HepG2 (cell line): ENCODE results near the gene CACNA1F. TPM values are rescaled to one million over a fixed set of nuclear protein-coding genes. Genes with fewer than 3 reads are reported as not detected.

ENCODE experiments used
- ATF1 ChIP-seq: IDR thresholded peaks from 2 replicates; pipeline ENCODE4 v1.6.1; 2016; ENCODE audit warnings: mild to moderate bottlenecking, control low read depth
- ATF4 ChIP-seq, 2 experiments: fragments of 450-650 bp in 1 of 2; sonication (generic) in 1 of 2; formaldehyde crosslinking; IDR thresholded peaks; 2 replicates each; pipeline versions ENCODE4 v1.5.0 to v1.8.0; 2020 to 2022; ENCODE audit warnings: mild to moderate bottlenecking in 1 of 2, missing genetic modification reagents in 1 of 2
- CEBPZ ChIP-seq: IDR thresholded peaks from 2 replicates; pipeline ENCODE4 v1.6.1; 2012; ENCODE audit warnings: low read length, improper control_type of control experiment
- CREM ChIP-seq, 2 experiments: sonication (generic) in 1 of 2; formaldehyde crosslinking in 1 of 2; IDR thresholded peaks; 2 replicates each; pipeline versions ENCODE4 v1.4.0 to v1.6.1; 2016 to 2020; ENCODE audit warnings: antibody characterized with exemption in 1 of 2, mild to moderate bottlenecking in 1 of 2, missing genetic modification reagents in 1 of 2
- EHMT2 ChIP-seq: fragments of 200-600 bp; sonication (generic); IDR thresholded peaks from 2 replicates; pipeline ENCODE4 v1.7.0; 2017; ENCODE audit warnings: antibody characterized with exemption, low read depth, low read length, borderline replicate concordance
- FOXP1 ChIP-seq, 2 experiments: fragments of 450-650 bp in 1 of 2; IDR thresholded peaks; 2 replicates each; pipeline ENCODE4 v1.6.1; 2017 to 2018; ENCODE audit warnings: antibody characterized with exemption in 1 of 2
- HOXA3 ChIP-seq: sonication (generic); formaldehyde crosslinking; IDR thresholded peaks from 2 replicates; pipeline ENCODE4 v1.5.0; 2020; ENCODE audit warnings: missing genetic modification reagents
- NAIF1 ChIP-seq: sonication (generic); formaldehyde crosslinking; IDR thresholded peaks from 2 replicates; pipeline ENCODE4 v1.5.0; 2020; ENCODE audit warnings: mild to moderate bottlenecking, missing genetic modification reagents, borderline replicate concordance
- NFYB ChIP-seq: sonication (generic); formaldehyde crosslinking; IDR thresholded peaks from 2 replicates; pipeline ENCODE4 v1.4.0; 2020; ENCODE audit warnings: missing genetic modification reagents
- NFYC ChIP-seq: IDR thresholded peaks from 2 replicates; pipeline ENCODE4 v1.6.1; 2016; ENCODE audit warnings: missing genetic modification reagents, missing compliant biosample characterization
- POLR2A ChIP-seq, 2 experiments: IDR thresholded peaks; 2 replicates each; pipeline ENCODE4 v1.6.1; 2011; ENCODE audit warnings: low read depth in 2 of 2, low read length in 2 of 2, mild to moderate bottlenecking in 1 of 2, moderate library complexity in 1 of 2; ENCODE audit not compliant: insufficient read depth in 1 of 2
- POLR2G ChIP-seq: fragments of 200-400 bp; formaldehyde crosslinking; IDR thresholded peaks from 2 replicates; pipeline ENCODE4 v1.6.1; 2018; ENCODE audit warnings: mild to moderate bottlenecking, low read depth, low read length, moderate library complexity
- RARA ChIP-seq: IDR thresholded peaks from 2 replicates; pipeline ENCODE4 v1.6.1; 2016; ENCODE audit warnings: missing genetic modification reagents, missing compliant biosample characterization
- SALL1 ChIP-seq: sonication (generic); formaldehyde crosslinking; IDR thresholded peaks from 2 replicates; pipeline ENCODE4 v1.8.0; 2022; ENCODE audit warnings: mild to moderate bottlenecking, missing genetic modification reagents
- SP1 ChIP-seq, 2 experiments: fragments of 450-650 bp in 1 of 2; sonication (generic) in 1 of 2; formaldehyde crosslinking in 1 of 2; IDR thresholded peaks; 2 replicates each; pipeline versions ENCODE4 v1.4.0 to v1.6.1; 2016 to 2020; ENCODE audit warnings: missing genetic modification reagents in 1 of 2
- SP2 ChIP-seq: sonication (generic); formaldehyde crosslinking; IDR thresholded peaks from 2 replicates; pipeline ENCODE4 v1.5.1; 2020; ENCODE audit warnings: mild to moderate bottlenecking, missing genetic modification reagents
- TAF1 ChIP-seq: sonication (generic); formaldehyde crosslinking; IDR thresholded peaks from 2 replicates; pipeline ENCODE4 v1.4.0; 2020; ENCODE audit warnings: missing genetic modification reagents
- TARDBP ChIP-seq: sonication (generic); formaldehyde crosslinking; IDR thresholded peaks from 2 replicates; pipeline ENCODE4 v1.8.0; 2022; ENCODE audit warnings: mild to moderate bottlenecking, missing genetic modification reagents
- YEATS4 ChIP-seq: sonication (generic); formaldehyde crosslinking; IDR thresholded peaks from 2 replicates; pipeline ENCODE4 v1.4.0; 2020; ENCODE audit warnings: missing genetic modification reagents, borderline replicate concordance
- YY1 ChIP-seq: IDR thresholded peaks from 2 replicates; pipeline ENCODE4 v1.6.1; 2011; ENCODE audit warnings: low read length, low read depth, moderate library complexity, mild to moderate bottlenecking; ENCODE audit not compliant: insufficient read depth, insufficient replicate concordance
- ZHX1 ChIP-seq: sonication (generic); formaldehyde crosslinking; IDR thresholded peaks from 2 replicates; pipeline ENCODE4 v1.8.1; 2022; ENCODE audit warnings: low read depth, mild to moderate bottlenecking, missing genetic modification reagents
- ZNF101 ChIP-seq: sonication (generic); formaldehyde crosslinking; IDR thresholded peaks from 2 replicates; pipeline ENCODE4 v1.4.0; 2020; ENCODE audit warnings: mild to moderate bottlenecking, low read depth, missing genetic modification reagents, borderline replicate concordance
- ZNF143 ChIP-seq: sonication (generic); formaldehyde crosslinking; IDR thresholded peaks from 2 replicates; pipeline ENCODE4 v1.4.0; 2020; ENCODE audit warnings: missing genetic modification reagents
- polyA plus RNA-seq, 8 experiments: library from polyadenylated mRNA; depleted of rRNA in 3 of 8; stranded (reverse) in 7 of 8; unstranded in 1 of 8; fragments of >200 nt; fragmentation: Illumina TruSeq in 4 of 8; extraction: Trizol in 4 of 8; gene quantifications; 2 replicates each; pipeline versions ENCODE4 v1.2.1 to v1.2.3, GENCODE V29; 2011 to 2016; ENCODE audit warnings: low read depth in 4 of 8, missing spikeins in 1 of 8, mixed read lengths in 1 of 8; ENCODE audit not compliant: insufficient read depth in 1 of 8
- total RNA-seq, 5 experiments: library from RNA; depleted of rRNA; stranded (reverse); fragments of >200 nt; fragmentation: Illumina TruSeq; extraction: Trizol; gene quantifications; 2 replicates each; pipeline ENCODE4 v1.2.3, GENCODE V29; 2016; ENCODE audit warnings: low read depth in 1 of 5

CACNA1F gene
- total and polyA plus RNA-seq, 2 of the 13 experiments (the other 11 are each of a cell fraction or from before 2014, with no cell fraction given) = 0.03 TPM; not detected in 1

- TF ChIP-seq CEBPZ = peak; percentile 75
- peak; percentile 90 for TF ChIP-seq NFYC (CRISPR knock-in tag)
- TF ChIP-seq SALL1 (CRISPR knock-in tag) = peak; percentile 20; the same call in 1 of the 2 replicates
- peak in 1 of 2 experiments; percentile 60; a peak in 2 of 4 replicates for TF ChIP-seq POLR2A (IDR thresholded peaks at IDR 0.05; ENCODE audit: insufficient read depth in 1 of 2, low read depth in 2 of 2, low read length in 2 of 2)
- TF ChIP-seq FOXP1 (IDR thresholded peaks at IDR 0.05) = no peak
- no peak for TF ChIP-seq FOXP1 (CRISPR knock-in tag; IDR thresholded peaks at IDR 0.05)
- TF ChIP-seq NAIF1 = 0 out of 2 replicates have a peak, but pooled peaks have one; percentile 29
- 0 out of 4 replicates have a peak, but pooled peaks of 1 of the 2 experiments have one; percentile 20 for TF ChIP-seq ATF4 (CRISPR knock-in tag; IDR thresholded peaks at IDR 0.05)
- peak; percentile 95 for TF ChIP-seq CREM (IDR thresholded peaks at IDR 0.05)
- TF ChIP-seq CREM (CRISPR knock-in tag; IDR thresholded peaks at IDR 0.05) = no peak
- TF ChIP-seq ZHX1 (CRISPR knock-in tag) = no peak
- peak; percentile 94 for TF ChIP-seq SP2 (CRISPR knock-in tag)
- TF ChIP-seq POLR2G = peak; percentile 61
- 0 out of 2 replicates have a peak, but pooled peaks have one; percentile 37 for TF ChIP-seq YEATS4 (CRISPR knock-in tag)
- TF ChIP-seq TARDBP (CRISPR knock-in tag) = no peak
- peak; percentile 67; the same call in 1 of the 2 replicates for TF ChIP-seq EHMT2
- peak; percentile 35 for TF ChIP-seq YY1
- no peak for TF ChIP-seq ZNF101
- 0 out of 2 replicates have a peak, but pooled peaks have one; percentile 4 for TF ChIP-seq HOXA3 (CRISPR knock-in tag)
- 0 out of 2 replicates have a peak, but pooled peaks have one; percentile 35 for TF ChIP-seq SP1 (IDR thresholded peaks at IDR 0.05)
- TF ChIP-seq SP1 (CRISPR knock-in tag; IDR thresholded peaks at IDR 0.05) = 0 out of 2 replicates have a peak, but pooled peaks have one; percentile 10
- TF ChIP-seq ATF1 (CRISPR knock-in tag) = peak; percentile 92
- TF ChIP-seq ZNF143 (CRISPR knock-in tag) = peak; percentile 68; the same call in 1 of the 2 replicates
- peak; percentile 44; the same call in 1 of the 2 replicates for TF ChIP-seq TAF1 (CRISPR knock-in tag)
- TF ChIP-seq NFYB (CRISPR knock-in tag) = peak; percentile 86
- 0 out of 2 replicates have a peak, but pooled peaks have one; percentile 3 for TF ChIP-seq RARA (CRISPR knock-in tag)
These were observed 36.0 kb upstream of the CACNA1F start (continued) for GRCh38 chrX:49269010-49269766.
